Epidermal melanocyte (primary cell): Measurements from ENCODE around the gene KIFC3.

Experiments
- DNase-seq: peaks from one replicate; pipeline ENCODE4 v3.0.0; 2011; ENCODE audit warnings: low spot score; ENCODE audit not compliant: insufficient read length

KIFC3 gene

DNA sequence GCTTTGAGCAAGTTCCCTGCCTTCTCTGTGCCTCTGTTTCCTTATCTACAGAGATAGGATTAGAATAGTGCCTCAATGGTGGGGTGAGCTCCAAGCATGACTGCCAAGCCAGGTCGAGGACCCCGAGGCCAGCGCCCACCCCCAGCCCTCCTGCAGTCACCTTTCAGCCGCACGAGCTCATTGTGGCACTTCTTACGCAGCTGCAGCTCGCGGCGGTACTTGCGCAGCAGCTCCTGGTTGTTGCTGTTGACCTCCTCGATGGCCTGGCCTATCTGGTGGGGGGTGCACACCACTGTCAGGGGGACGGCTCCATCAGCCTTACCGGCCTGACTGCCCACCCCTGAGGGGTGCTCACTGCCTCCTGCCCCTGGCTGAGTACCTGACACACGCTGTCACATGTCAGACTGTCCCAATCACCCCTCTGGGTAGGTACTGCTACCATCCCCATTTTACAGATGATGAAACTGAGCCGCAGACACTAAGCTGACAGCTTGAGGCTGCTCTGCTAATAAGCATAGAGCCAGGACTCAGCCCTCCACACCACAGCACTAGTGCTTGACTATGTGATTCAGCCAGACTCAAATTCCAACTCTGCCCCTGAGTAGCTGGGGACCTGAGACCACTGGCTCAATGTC is 35.5 kb downstream of the KIFC3 start:
- DNase-seq = no peak

DNA sequence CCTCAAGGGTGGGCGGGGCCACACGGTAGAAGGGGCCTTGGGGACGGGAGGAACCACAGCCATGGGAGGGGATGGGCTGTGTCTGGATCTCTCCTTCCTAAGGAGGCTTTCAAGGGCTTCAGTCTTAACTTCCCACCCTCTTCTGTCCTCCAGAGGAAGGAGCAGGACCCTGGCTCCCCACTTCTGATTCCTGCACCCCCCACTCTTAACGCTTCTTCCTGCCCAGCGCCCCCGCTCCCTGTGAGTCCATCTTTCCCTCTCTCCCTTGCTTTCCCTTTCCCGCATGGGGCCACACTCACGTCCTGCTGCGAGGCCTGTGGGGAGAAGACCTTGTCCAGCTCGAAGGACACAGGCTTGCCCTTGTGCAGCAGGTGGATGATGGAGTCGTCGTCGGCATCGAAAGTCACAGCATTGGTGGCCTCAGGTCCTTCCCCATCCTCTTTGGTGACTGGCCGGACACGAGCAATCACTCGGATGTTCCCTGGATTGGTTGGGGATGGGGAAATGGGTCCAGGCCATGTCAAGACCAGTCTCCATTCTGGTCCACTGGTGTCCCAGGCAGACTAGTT is 37.0 kb downstream of the KIFC3 start:
- no peak for DNase-seq

DNA sequence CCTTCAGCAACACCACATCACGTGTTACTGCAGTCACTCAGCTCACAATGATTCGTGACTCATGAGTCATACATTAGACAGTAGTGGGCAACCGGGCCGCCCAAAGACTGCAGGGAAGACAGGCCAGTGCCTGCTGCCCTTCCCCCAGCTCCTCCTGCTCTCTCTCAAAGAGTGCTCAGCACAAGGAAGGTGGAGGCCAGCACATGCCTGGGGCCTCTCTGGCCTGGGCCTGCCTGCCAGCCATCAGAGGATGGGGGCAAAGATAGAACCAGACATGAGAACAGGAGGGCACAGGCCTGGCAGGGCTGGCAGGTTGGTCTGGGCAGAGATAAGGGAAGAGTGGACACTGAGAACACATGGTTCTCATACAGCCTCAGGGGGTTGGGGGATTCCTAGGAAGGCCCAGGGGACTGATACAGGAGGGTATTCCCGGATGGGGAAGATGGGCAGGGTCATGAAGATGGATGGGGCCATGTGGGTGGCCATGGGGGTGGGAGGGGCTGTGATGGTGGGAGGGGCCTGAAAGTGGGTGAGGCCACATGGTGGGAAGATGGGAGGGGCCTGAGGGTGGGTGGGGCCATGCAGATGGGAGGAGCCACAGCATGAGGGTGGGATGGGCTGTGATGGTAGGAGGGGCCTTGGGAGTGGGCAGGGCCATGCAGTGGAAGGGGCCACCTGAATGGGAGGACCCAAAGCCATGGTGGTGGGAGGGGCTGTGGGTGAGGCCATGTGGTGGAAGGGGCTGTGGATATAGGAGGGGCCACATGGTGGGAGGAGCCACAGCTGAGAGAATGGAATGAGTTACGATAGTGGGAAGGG is 37.7 kb downstream of the KIFC3 start:
- DNase-seq = no peak

DNA sequence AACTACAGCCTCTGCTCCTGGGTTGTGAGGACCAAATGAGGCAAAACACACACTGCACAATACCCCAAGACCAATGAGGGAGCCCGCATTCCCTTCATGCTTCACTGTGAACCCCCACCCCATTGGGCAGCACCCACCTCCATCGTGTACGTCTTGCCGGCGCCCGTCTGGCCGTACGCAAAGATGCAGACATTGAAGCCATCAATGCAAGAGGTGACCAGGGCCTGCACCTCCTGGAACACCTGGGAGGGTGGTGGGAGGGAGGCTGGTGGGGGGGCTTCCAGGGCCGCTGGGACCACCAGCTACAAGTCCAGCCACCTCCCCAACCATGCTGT is 38.3 kb downstream of the KIFC3 start:
- DNase-seq = no peak

DNA sequence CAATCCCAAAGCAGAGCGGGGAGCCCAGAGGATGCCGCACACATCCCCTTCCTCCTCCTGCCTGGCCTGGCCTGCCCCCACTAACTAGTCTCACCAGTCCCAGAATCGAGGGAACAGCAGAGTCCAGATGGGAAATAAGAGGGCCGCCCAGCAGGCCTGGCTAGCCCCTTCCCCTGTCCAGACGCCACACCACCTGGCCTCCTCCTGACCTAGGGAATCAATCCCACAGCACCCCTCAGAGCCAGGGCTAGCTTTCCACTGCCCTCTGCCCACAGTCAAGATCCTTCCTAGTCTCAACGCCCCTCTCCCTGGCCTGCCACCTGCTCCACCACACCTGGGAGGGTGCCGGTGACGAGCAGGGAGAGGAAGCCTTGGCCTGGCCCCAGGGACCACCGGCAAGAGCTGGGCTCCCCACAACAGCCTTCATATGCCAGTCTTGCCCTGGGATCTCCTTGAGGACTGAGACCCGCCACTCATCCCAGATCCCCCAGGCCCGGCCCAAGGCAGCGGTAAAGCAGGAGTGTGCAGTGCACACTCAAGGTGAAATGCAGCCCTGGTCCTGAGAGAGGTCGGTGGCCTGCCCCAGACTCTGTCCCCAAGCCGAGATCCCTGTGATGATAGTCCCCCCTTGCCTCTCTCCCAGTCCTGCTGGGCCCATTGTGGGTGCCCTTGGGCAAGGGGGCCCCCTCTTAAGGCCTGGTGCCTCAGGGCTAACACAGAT is 38.8 kb downstream of the KIFC3 start:
- DNase-seq = no peak

DNA sequence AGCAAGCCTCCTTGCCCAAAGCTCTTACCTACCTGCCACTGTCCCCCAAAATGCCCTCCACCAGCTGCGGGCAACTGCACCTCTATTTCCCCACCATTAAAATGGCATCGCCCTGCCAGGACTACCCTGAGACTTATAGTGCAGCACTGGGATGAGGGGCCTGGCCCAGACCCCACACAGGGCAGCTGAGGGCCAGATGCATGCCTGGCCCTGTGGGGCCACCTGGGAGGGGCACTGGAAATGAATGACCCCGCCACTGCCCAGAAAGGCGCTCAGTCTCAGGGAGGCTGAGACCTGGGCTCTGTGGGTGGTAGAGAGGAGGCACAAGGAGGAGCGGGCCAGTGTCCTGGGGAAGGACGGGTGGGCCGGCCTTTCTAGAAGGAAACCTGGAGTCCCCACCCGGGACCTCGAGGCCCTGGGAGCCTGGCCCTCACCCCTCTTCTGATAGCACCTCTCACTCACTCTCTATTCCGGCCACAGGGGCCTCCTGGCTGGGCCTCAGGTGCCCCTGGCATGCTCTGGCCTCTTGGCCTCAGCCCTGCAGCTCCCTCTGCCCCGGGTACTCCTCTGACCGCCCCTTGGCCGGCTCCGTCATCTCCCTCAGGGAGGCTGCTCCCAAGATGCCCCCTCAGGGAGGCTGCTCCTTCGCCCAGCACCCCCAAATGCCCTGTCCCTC is 39.8 kb downstream of the KIFC3 start:
- DNase-seq = no peak

DNA sequence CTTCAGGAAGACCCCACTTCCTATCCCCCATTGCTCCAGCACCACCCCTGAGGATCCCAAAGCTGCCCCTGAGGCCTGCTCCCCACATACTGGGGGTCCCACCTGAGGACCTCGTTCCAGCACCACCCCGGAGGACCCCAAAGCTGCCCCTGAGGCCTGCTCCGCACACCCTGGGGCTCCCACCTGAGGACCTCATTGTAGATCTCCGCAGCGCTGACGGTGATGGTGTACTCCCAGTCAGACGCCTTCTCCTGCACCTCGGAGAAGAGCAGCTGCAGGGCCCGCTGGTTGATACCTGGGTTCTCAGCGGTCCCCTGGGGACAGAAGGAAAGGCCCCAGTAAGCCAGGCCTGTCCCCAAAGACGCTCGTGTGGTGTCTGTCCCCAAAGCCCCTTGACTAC is 40.3 kb downstream of the KIFC3 start:
- DNase-seq = no peak

DNA sequence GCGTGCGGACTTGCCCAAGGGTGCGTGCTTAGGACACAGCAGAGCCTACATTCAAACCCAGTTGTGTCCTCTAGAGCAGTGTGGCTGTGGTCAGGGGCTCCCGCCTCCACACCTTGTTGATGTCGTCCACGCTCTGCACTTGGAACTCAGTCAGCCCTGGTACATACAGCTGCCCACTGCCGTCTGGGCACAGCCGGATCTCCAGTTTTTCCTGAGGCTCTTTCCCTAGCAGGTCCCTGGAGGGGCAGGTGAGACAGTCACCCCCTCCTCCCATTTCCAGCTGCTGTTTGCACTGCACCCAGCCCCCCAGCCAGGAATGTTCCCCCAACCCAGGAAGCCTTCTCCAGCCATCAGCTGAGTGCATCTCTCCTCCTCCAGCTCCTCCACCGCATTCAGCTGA is 41.0 kb downstream of the KIFC3 start:
- DNase-seq = no peak

DNA sequence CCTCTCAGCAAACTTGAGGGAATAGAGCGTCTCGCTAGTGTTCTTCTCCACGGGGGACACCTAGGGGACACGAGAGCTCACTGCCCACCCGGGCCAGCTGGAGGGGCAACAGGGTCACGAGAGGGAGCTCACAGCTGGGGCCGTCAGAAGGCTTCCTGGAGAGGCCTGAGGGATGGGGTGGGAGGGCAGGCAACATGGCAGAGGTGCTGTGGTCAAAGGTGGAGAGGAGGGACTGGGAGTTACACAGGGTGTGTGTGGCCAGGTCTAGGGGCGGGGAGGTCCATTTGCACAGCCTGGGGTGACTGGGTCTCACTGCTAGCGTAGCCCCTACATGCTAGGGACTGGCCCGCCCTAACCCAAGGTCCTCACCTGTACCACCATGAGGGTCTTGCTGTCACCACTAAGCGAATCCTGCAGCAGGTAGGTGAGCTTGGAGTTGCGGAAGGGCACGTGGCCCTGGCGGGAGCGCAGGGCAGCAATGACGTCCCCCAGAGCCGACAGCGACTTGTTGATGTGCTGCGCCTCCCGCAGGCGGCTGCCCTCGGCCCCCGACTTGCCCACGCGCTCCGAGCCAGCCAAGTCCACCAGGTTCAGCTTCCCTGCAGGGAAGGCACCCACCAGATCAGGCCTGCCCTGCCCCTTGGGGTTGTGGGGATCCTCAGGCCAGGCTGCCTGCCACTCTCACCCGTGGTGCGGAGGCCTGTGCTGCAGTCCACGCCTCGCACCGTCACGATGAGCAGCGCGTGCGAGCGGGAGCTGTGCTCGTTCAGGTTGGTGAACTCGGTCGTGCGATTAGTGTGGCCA is 41.7 kb downstream of the KIFC3 start:
- no peak for DNase-seq

DNA sequence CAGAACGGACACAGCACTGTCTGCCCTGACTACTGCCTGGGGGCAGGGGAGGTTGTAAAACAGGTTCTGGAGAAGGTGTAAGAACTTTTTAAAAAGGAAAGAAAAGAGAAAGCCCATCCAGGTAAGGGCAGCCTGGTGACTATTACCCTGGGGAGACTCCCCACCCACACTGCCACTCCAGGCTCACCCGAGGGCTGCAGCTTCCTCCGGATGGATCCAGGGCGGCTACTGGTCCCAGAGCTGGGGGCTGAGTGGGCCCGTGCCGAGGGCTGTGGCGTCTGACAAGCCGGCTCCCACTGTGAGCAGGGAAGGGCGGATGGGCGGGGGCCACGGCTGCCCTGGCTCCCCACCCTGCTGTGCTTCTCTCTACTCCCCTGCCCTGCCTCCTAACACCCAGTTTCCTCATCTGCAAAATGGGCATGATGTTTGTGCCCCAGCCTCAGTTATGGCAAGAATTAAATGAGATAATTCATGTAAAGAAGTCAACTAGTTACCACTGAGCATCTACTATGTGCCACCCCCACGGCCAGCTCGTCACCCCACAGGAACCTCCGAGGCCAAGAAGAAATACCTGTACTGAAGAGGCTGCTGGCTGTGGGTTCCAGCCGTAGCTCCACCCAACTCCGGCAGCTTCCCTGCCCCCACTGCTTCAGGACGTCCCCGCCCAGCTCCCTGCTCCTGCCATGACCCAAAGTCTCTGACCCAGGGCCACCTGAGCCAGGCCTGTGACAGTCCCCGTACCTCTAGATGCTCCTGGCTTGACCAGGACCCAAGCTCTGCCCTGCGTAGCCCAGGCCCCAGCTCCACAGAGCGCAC is 42.5 kb downstream of the KIFC3 start:
- DNase-seq = no peak

DNA sequence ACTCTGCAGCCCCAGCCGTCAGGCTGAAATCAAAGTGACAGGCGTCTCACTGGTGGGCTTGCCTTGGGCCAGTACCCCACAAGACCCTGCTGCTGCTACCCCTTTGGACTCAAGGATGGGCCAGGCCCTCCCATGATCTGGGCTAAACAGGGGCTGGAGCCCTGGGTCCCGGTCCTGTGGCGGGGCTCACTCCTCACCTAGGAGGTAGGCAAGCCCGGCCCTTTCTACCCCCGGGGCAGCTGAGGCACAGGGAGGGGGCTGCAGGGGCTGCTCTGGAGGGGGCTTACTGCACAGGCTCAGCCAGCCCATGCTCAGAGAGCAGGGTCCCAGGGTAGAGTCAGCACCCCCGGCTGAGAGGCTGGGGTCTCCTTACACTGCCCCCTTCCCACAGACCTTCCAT is 43.2 kb downstream of the KIFC3 start:
- no peak for DNase-seq

DNA sequence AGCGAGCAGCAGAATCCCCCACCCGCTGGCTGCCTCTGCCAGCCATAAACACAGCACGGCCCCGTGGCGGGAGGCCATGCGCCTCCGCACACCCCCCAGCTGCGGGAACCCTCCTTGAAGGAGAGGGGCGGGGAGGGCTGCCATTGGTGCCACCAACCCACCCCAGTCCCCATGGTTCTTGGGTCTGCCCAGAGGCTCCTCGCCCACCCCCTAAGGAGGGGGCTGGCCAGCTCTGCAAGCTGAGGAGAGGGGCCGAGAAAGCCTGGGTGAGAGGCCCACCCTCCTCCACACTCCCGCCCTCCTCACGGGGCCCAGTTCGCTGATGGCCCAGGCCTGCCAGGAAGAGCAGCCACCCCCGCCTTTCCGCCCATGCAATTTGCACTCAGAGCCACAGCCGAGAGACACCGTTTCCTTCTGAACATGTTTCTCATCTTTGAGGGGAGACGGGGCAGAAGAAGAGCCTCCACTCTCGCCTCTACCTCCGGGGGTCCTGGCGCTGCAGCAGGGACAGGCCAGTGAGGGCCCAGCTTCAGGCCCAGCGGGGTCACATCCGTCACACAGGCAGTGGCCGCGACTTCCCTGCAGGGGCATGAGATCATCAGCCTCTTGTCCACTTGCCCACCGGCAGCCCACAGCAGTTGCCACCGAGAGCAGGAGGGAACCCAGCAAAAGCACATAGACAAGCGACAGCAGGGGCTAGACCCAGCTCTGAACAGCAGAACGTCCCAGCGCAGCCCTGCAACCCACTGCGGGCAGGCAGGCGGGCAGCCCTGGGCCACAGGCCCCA is 43.8 kb downstream of the KIFC3 start:
- DNase-seq = no peak

DNA sequence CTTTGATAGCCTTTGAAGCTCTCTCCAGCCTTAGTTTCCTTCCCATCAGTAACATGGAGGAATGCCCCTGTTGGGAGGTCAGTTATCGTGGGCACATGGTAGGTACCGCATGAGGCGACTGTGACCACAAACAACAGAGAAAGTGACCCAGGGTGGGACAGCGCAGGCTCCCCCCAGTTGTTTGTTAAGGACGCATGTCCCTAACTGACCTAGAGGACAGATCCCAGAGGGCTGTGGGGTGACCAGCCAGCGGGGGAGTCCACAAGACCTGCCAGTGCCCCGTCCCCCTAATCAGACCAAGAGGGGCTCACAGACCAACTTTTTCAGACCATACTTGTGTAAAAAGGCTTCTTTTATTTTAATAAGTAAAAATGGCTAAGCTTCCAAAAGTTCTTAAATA is 44.4 kb downstream of the KIFC3 start:
- no peak for DNase-seq

DNA sequence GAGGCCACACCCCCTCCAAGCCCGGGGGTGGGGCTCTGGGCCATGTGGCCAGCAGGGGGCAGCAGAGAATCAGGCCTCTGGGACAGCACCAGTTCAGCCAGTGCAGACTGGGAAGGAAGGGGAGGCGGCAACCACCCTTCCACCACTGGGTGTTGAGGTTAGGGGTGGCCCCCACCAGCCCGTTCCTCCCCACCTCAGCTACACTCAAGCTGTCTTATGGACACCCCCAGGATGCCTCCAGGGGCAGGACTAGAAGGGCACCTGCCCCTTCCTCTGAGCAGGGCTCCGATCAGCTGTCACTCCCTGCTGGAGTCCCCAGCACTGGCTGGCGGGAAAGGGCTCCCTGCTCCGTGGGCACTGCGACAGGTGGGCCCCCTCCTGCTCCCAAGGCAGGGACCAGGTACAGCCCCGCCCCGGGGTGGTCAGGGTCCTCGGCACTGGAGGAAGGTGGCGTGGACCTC is 44.9 kb downstream of the KIFC3 start:
- DNase-seq = peak; percentile 99

DNA sequence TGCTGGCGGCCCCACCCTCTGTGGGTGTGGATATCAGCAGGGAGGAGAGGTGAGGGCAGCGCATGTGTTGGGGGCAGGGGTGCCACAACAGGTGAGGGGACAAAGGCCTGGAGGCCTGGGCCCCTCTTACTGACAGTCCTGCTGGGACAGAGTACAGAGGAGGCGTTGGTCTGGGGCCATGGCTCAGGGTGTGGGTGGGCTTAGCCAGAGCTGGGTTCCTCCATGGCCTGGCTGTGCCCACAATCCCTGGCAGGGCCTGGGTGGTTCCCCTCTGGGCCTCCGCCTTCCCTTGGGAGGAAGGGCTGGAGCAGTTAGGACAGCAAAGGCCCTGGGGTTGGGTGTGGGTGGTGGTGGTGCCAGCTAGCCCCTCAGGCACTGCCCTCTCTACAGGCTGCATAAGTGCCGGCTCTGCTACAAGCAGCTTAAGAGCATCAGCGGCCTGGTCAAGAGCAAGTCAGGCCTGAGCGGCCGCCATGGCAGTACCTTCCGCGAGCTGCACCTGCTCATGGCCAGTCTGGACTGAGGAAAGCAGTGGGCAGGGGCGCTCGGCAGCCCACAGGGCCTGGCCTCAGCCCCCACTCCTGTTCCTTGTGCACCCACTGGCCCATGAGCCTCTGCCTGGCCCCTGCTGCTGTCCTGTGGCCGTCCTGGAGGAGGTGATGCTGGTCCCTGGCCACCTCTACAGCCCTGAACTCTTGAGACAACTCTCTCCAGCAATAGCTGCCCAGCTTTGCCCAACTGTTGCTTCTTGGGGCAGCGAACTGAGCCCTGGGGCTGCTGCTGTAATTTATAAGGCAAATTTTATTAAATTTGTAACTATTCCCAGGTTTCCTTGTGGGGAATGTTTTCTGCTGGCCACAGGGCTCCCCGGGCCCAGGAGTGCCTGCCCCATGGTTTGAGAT is 45.6 kb downstream of the KIFC3 start:
- no peak for DNase-seq

DNA sequence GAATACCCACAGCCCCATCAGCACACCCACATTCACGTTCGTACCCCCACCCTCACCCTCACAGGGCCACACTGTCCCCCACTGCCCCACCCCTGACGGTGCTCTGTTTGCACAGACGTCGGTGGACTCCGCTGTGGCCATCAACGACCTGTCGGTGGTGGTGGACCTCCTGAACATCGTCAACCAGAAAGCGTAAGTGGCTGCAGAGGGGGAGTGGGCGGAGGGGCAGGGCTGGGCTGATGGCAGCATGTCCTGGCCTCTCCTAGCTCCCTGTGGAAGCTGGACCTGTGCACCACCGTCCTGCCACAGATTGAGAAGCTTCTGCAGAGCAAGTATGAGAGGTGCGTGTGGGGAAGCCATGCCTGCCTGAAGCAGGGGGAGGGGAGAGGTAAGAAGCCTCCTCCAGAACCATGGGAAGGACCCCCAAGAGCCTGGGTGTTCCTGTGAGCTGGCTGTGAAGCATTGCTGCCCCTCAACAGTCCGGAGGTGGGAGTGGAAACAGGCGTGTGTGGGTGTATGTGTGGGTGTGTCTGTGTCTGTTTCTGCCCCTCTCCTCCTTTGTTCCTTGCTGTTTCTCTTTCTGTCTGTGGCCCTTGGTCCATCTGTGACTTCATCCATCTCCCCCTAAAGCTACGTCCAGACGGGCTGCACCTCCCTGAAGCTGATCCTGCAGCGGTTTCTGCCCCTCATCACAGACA is 46.4 kb downstream of the KIFC3 start:
- no peak for DNase-seq

DNA sequence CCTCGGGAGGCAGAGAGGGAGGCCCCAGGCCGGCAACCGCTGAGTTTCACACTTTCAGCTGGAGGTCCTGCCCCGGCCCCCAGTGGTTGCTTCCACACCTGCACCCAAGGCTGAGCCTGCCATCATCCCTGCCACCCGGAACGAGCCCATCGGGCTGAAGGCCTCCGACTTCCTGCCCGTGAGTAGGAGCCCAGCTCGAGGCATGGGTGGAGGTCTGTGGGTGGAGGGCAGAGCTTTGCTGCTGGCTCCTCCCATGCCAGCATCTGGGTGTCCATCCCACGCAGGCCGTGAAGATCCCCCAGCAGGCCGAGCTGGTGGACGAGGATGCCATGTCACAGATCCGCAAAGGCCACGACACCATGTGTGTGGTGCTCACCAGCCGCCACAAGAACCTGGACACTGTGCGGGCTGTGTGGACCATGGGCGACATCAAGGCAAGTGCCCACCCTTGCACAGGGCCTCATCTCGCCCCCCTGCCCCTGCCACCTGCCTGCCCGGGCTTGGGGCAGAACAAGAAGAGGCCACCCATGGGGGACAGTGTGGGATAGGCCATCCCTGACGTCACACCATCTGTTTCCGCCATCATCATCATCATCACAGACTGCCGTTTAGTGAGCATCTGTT is 47.1 kb downstream of the KIFC3 start:
- no peak for DNase-seq
